ENCODE measurements around the gene MACF1.
"Not testable (repeated sequence)": the region's sequence is repeated elsewhere in the genome, so short reads cannot be mapped to it uniquely, and the experiment has no call there.

The MACF1 gene

GRCh38 chr1:39524591-39525365, 320.3 kb downstream of the MACF1 start:
- no peak for DNase-seq

DNA sequence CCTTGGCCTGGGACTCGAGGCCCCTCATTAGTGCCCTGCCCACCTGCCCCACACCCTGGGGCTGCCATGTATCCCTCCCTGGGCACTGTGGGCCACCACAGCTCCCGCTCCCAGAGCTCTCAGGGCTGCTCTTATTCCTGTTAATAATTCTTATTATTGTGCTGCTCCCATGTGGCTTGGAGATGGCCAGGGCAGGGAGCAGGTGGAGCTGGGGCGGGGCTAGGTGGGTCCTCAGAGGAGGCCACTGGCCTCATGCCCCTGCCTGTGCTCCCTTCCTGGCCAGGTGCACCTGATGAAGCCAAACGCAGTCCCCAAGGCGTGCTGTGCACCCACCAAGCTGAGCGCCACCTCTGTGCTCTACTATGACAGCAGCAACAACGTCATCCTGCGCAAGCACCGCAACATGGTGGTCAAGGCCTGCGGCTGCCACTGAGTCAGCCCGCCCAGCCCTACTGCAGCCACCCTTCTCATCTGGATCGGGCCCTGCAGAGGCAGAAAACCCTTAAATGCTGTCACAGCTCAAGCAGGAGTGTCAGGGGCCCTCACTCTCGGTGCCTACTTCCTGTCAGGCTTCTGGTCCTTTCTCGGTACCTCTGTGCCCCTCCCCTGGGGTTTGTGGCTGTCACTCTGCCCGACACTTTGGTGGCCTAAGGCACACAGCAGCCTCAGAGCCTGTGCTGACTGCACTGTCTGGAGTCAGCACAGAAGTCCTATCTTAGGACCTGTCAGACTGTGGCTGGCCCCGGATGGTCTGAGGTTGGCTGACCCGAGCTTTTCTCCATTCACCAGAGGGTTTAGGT, 321.1 kb downstream of the MACF1 start:
- no peak for DNase-seq

DNA sequence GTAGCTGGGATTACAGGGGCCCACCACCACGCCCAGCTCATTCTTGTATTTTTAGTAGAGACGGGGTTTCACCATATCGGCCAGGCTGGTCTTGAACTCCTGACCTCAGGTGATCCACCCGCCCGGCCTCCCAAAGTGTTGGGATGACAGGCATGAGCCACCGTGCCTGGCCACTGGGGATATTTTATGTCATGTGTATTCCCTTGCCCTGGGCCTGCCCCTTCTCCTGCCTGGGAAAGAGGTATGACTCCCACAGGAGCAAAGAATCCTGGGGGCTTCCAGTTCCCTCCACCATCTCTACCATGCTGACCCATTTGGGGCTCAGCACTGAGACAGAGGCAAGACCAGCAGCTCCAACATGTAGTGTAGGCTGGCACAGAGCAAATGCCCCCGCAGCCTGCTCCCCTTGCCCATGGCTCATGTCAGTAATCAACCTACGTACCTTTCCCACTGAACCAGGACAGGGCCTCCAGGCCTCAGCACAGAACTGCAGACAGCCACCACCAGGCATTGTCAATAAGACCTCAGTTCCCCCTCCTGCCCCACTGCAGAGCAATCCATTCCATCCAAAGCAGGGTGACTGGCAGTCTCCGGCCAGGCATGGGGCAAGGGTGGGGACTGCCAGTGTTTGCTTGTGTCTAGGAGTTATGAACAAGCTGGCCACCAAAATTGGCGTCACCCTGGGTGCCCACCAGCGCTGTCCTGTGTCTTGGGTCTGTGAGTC, 322.1 kb downstream of the MACF1 start:
- DNase-seq = no peak

DNA sequence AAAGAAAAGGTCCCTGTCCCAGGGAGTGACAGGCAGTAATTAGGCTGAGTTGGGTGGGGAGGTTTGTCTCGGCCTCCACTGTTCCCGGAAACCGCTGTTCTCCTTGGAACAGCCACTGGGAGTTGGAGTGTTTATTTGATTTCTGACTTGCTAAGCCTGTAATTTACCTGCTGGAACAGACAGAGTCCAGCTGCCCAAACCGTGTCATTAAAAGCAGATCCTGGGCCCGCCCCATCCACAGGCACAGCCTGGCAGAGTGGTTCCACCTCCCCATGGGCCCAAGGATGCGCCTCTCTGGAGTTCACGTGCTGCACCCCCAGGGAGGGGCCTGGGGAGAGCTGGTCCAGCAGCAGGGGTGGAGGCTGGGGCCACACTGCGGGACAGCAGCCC, 322.7 kb downstream of the MACF1 start:
- not testable (repeated sequence) for DNase-seq

DNA sequence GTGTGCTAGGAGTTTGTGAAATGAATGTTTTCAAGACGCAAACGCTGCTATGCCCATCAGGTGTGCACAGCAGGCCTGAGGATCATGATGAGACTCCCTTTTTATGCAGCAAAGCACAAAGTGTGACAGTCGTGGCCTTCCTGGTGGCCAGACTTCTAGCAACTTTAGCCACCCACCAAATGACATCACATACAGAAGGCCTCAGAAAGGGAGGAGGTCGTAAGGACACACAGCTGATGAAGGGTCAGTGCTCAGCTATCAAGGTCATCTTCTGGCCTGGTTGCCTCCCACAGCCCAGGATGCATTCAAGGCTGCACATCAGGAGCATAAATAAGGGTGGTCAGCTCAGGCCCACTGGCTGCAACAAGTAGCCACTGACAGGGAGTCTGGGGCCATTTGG, 323.6 kb downstream of the MACF1 start:
- no peak for DNase-seq

DNA sequence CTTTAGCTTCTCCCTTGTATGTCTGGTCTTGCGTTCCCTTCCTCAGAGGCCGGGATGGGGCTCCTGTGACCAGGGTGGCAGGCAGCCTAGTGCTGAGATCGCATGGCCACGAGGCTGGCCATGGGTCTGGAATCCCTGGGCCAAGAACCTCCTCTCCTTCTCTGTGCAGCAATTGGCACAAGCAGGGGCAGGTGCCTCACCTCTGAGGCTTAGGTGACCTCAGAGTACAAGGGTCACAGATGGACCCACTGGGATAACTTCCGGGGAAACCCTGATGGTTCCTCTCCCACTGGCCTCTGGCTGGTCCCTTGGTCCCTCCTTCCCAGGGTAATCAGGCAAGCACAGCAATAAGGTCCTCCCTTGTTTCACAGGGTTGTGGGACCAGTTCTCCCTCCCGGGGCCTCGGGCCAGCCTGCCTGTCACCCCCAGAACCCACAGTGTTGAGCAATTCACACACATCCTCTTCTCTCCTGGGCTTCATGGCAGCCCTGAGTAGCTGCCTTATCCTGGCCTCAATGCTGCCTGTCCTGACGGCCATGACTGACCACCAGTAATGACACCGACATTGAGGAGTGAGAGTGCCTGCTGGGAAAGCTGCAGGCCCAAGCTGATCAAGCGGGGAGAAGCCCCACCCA, 325.5 kb downstream of the MACF1 start:
- DNase-seq = no peak

DNA sequence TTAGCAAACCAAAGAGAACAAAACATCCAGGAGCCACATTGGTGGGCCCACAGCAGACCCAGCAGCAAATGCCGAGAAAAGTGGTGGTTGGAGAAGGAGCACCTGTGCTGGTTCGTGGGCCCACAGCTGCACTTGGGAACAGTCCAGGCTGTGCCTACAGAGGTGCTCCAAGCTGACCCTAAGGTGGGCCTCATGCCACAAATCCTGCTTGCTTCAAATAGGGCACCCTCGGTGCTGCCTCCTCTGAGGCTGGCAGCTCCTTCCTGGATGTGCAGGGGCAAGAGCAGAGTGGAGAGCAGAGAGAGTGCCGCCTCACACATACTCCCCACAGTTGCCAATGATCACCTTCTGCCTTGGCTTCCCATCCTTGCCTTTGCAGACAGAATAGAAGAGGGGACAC, 327.0 kb downstream of the MACF1 start:
- no peak for DNase-seq

DNA sequence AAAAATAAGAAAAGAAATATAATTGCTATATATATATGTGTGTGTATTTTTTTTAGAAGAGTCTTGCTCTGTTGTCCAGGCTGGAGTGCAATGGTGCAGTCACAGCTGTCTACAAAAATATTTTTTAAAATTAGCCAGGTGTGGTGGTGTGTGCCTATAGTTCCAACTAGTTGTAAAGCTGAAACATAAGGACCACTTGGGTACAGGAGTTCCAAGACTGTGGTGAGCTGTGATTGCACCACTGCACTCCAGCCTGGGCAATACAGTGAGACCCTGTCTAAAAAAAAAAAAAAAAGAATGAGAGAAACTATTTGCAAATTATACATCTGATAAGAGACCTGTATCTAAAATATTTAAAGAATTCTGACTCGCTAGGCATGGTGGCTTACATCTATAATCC, 328.9 kb downstream of the MACF1 start:
- DNase-seq = no peak
